IMR-90 (cell line): ENCODE results near the gene TIFAB. TPM values are rescaled to one million over a fixed set of nuclear protein-coding genes. Genes with fewer than 3 reads are reported as not detected.

Source experiments
- ATAC-seq: fragments of 200-7000 bp; cut with Tn5 transposase; 2 replicates; pipeline ENCODE4 v1.9.1; 2020; ENCODE audit warnings: low read depth, mild to moderate bottlenecking, moderate library complexity
- BruUV-seq: library from RNA; stranded (reverse); fragments of 400-500 nt; replicated peaks from 2 replicates; lab custom pipeline; 2021; lab: Mats Ljungman, UMichigan
- CTCF ChIA-PET: fragments of 300-600 bp; formaldehyde crosslinking; extraction: SDS; loops from one replicate; lab custom pipeline; 2021; ENCODE audit warnings: antibody characterized with exemption; lab: Yijun Ruan, JAX
- POLR2A ChIA-PET: fragments of 300-600 bp; sonication (Branson Sonifier 250); formaldehyde crosslinking; loops from one replicate; lab custom pipeline; 2022; ENCODE audit warnings: antibody characterized with exemption; ENCODE audit not compliant: unreplicated experiment; lab: Charles Lee
- DNase-seq: peaks from one replicate; pipeline ENCODE4 v3.0.0; 2013
- H2AFZ ChIP-seq: replicated peaks from 2 replicates; pipeline ENCODE3; 2013; ENCODE audit warnings: low read length, mild to moderate bottlenecking; ENCODE audit not compliant: poor library complexity
- H2AK5ac ChIP-seq: 2 replicates; pipeline ENCODE4 v1.6.1; 2013; ENCODE audit warnings: low read depth, low read length, inconsistent platforms
- H2AK9ac ChIP-seq: replicated peaks from 2 replicates; pipeline ENCODE3; 2013; ENCODE audit warnings: mild to moderate bottlenecking, low read depth, low read length, moderate library complexity; ENCODE audit not compliant: poor library complexity
- H2BK120ac ChIP-seq: 2 replicates; pipeline ENCODE4 v1.6.1; 2013; ENCODE audit warnings: low read depth, low read length, inconsistent platforms
- H2BK15ac ChIP-seq: 3 replicates; pipeline ENCODE4 v1.6.1; 2013; ENCODE audit warnings: low read depth, low read length, inconsistent platforms
- H2BK20ac ChIP-seq: 2 replicates; pipeline ENCODE4 v1.6.1; 2013; ENCODE audit warnings: low read depth, mild to moderate bottlenecking, inconsistent platforms, low read length, moderate library complexity
- H2BK5ac ChIP-seq: 2 replicates; pipeline ENCODE4 v1.6.1; 2013; ENCODE audit warnings: mild to moderate bottlenecking, low read depth, low read length, inconsistent platforms; ENCODE audit not compliant: poor library complexity, severe bottlenecking
- H3K14ac ChIP-seq: replicated peaks from 2 replicates; pipeline ENCODE4 v1.6.1; 2013; ENCODE audit warnings: low read depth, low read length, inconsistent platforms
- H3K18ac ChIP-seq: 2 replicates; pipeline ENCODE4 v1.6.1; 2013; ENCODE audit warnings: low read depth, low read length, control low read depth
- H3K23ac ChIP-seq: 2 replicates; pipeline ENCODE4 v1.6.1; 2013; ENCODE audit warnings: low read depth, low read length, inconsistent platforms
- H3K27ac ChIP-seq: 2 replicates; pipeline ENCODE4 v1.5.1; 2013; ENCODE audit warnings: mild to moderate bottlenecking, control low read depth, low read length; ENCODE audit not compliant: insufficient read depth
- H3K27me3 ChIP-seq: 2 replicates; pipeline ENCODE4 v1.6.1; 2013; ENCODE audit warnings: low read length; ENCODE audit not compliant: control insufficient read depth, insufficient read depth
- H3K36me3 ChIP-seq: 2 replicates; pipeline ENCODE4 v1.6.1; 2013; ENCODE audit warnings: low read length, mixed read lengths; ENCODE audit not compliant: control insufficient read depth, insufficient read depth
- H3K4ac ChIP-seq: 2 replicates; pipeline ENCODE4 v1.6.1; 2013; ENCODE audit warnings: low read depth, low read length, inconsistent platforms
- H3K4me1 ChIP-seq: 2 replicates; pipeline ENCODE4 v1.6.1; 2013; ENCODE audit warnings: low read length, mixed read lengths; ENCODE audit not compliant: control insufficient read depth, insufficient read depth
- H3K4me2 ChIP-seq: 2 replicates; pipeline ENCODE4 v1.6.1; 2013; ENCODE audit warnings: low read depth, mild to moderate bottlenecking, control low read depth, low read length, moderate library complexity
- H3K4me3 ChIP-seq: 2 replicates; pipeline ENCODE4 v1.5.1; 2013; ENCODE audit warnings: low read depth, mild to moderate bottlenecking, control low read depth, low read length, moderate library complexity; ENCODE audit not compliant: insufficient read depth
- H3K56ac ChIP-seq: 2 replicates; pipeline ENCODE4 v1.6.1; 2013; ENCODE audit warnings: low read length, inconsistent platforms; ENCODE audit not compliant: insufficient read depth; ENCODE audit errors: extremely low read depth
- H3K79me1 ChIP-seq, 2 experiments: 2 replicates each; pipeline ENCODE4 v1.6.1; 2013; ENCODE audit warnings: low read length in 2 of 2, inconsistent platforms in 1 of 2, low read depth in 1 of 2
- H3K9ac ChIP-seq: 2 replicates; pipeline ENCODE4 v1.6.1; 2013; ENCODE audit warnings: low read depth, low read length, control low read depth
- H3K9me1 ChIP-seq: 2 replicates; pipeline ENCODE4 v1.6.1; 2013; ENCODE audit warnings: low read length, inconsistent platforms; ENCODE audit not compliant: insufficient read depth
- H3K9me3 ChIP-seq: 2 replicates; pipeline ENCODE4 v1.6.1; 2013; ENCODE audit warnings: low read length; ENCODE audit not compliant: control insufficient read depth, insufficient read depth
- H4K20me1 ChIP-seq: 2 replicates; pipeline ENCODE4 v1.6.1; 2013; ENCODE audit warnings: low read length, inconsistent platforms; ENCODE audit not compliant: insufficient read depth
- H4K5ac ChIP-seq: 2 replicates; pipeline ENCODE4 v1.6.1; 2013; ENCODE audit warnings: mild to moderate bottlenecking, low read depth, low read length, control low read depth
- H4K8ac ChIP-seq, 2 experiments: 2 replicates each; pipeline ENCODE4 v1.6.1; 2013; ENCODE audit warnings: low read depth in 2 of 2, low read length in 2 of 2, control low read depth in 1 of 2, inconsistent platforms in 1 of 2
- H4K91ac ChIP-seq: 2 replicates; pipeline ENCODE4 v1.6.1; 2013; ENCODE audit warnings: low read depth, low read length, inconsistent platforms; ENCODE audit not compliant: insufficient read depth
- BHLHE40 ChIP-seq: fragments of 150-350 bp; IDR thresholded peaks from 2 replicates; pipeline ENCODE4 v1.6.1; 2016; ENCODE audit warnings: mild to moderate bottlenecking, low read depth, low read length
- CEBPB ChIP-seq: IDR thresholded peaks from 2 replicates; pipeline ENCODE4 v1.6.1; 2012; ENCODE audit warnings: low read depth, low read length, improper control_type of control experiment
- CHD1 ChIP-seq: IDR thresholded peaks from 2 replicates; pipeline ENCODE4 v1.6.1; 2012; ENCODE audit warnings: low read depth, low read length, improper control_type of control experiment
- ELK1 ChIP-seq: fragments of 150-350 bp; IDR thresholded peaks from 2 replicates; pipeline ENCODE4 v1.6.1; 2016; ENCODE audit warnings: low read depth, mild to moderate bottlenecking, low read length, moderate library complexity, borderline replicate concordance
- FOS ChIP-seq: fragments of 150-350 bp; IDR thresholded peaks from 2 replicates; pipeline ENCODE4 v1.6.1; 2016; ENCODE audit warnings: low read depth, low read length
- MAFK ChIP-seq: IDR thresholded peaks from 2 replicates; pipeline ENCODE4 v1.6.1; 2012; ENCODE audit warnings: low read depth, low read length, improper control_type of control experiment
- MAZ ChIP-seq: IDR thresholded peaks from 2 replicates; pipeline ENCODE4 v1.6.1; 2012; ENCODE audit warnings: low read depth, mild to moderate bottlenecking, low read length, improper control_type of control experiment, moderate library complexity, borderline replicate concordance
- MXI1 ChIP-seq: IDR thresholded peaks from 2 replicates; pipeline ENCODE4 v1.6.1; 2012; ENCODE audit warnings: low read depth, mild to moderate bottlenecking, low read length, moderate library complexity, borderline replicate concordance
- NFE2L2 ChIP-seq: fragments of 150-350 bp; IDR thresholded peaks from 2 replicates; pipeline ENCODE4 v1.6.1; 2016; ENCODE audit warnings: low read depth, mild to moderate bottlenecking, low read length
- POLR2A ChIP-seq: IDR thresholded peaks from 2 replicates; pipeline ENCODE4 v1.6.1; 2012; ENCODE audit warnings: mild to moderate bottlenecking, low read depth, low read length
- RCOR1 ChIP-seq: IDR thresholded peaks from 2 replicates; pipeline ENCODE4 v1.6.1; 2012; ENCODE audit warnings: mild to moderate bottlenecking, low read length, improper control_type of control experiment; ENCODE audit not compliant: insufficient replicate concordance
- RFX5 ChIP-seq: IDR thresholded peaks from 2 replicates; pipeline ENCODE4 v1.8.0; 2012; ENCODE audit warnings: low read depth, mild to moderate bottlenecking, low read length, moderate library complexity
- USF2 ChIP-seq: fragments of 150-350 bp; IDR thresholded peaks from 2 replicates; pipeline ENCODE4 v1.6.1; 2017; ENCODE audit warnings: mild to moderate bottlenecking, antibody characterized with exemption, low read length, low read depth
- WGBS, 2 experiments: methylation state at CpG; one replicate each; pipeline versions ENCODE4 v1.1.5 to v1.1.7; 2013; ENCODE audit warnings: missing lambda C conversion rate in 2 of 2; ENCODE audit not compliant: insufficient read length in 1 of 2; ENCODE audit errors: extremely low coverage in 2 of 2; 5-methylcytosine and 5-hydroxymethylcytosine counted together
- dilution Hi-C: fragments of 300-500 bp; cut with HindIII; formaldehyde crosslinking; loops from one replicate; pipeline ENCODE4 v1.14.3; 2018; ENCODE audit warnings: low sequenced_read_pairs; ENCODE audit not compliant: unreplicated experiment
- in situ Hi-C: fragments of 300-500 bp; cut with MboI; formaldehyde crosslinking; loops from 3 replicates; pipeline ENCODE4 v1.14.3; 2019; ENCODE audit warnings: low sequenced_read_pairs, inconsistent platforms, mixed read lengths
- intact Hi-C: fragments of 100-400 bp; cut with micrococcal nuclease; formaldehyde crosslinking; loops from 2 replicates; pipeline ENCODE4 v1.10.0; 2022
- polyA plus RNA-seq, 3 experiments: library from polyadenylated mRNA; depleted of rRNA; stranded (reverse); fragments of >200 nt; gene quantifications; 2 replicates each; pipeline ENCODE4 v1.2.3, GENCODE V29; 2012; ENCODE audit warnings: low replicate concordance in 1 of 3
- total RNA-seq: library from RNA; depleted of rRNA; stranded (reverse); fragments of >200 nt; gene quantifications from 2 replicates; pipeline ENCODE4 v1.2.3, GENCODE V29; 2012
- TF ChIP-seq, protein P1 (sequence below): conservative IDR thresholded peaks from 2 replicates; pipeline ENCODE4 v1.5.1; 2012; ENCODE audit warnings: mild to moderate bottlenecking, low read depth, low read length, improper control_type of control experiment

TIFAB gene
- total and polyA plus RNA-seq, 2 of the 4 experiments (the other 2 are of a cell fraction), result not detected

DNA sequence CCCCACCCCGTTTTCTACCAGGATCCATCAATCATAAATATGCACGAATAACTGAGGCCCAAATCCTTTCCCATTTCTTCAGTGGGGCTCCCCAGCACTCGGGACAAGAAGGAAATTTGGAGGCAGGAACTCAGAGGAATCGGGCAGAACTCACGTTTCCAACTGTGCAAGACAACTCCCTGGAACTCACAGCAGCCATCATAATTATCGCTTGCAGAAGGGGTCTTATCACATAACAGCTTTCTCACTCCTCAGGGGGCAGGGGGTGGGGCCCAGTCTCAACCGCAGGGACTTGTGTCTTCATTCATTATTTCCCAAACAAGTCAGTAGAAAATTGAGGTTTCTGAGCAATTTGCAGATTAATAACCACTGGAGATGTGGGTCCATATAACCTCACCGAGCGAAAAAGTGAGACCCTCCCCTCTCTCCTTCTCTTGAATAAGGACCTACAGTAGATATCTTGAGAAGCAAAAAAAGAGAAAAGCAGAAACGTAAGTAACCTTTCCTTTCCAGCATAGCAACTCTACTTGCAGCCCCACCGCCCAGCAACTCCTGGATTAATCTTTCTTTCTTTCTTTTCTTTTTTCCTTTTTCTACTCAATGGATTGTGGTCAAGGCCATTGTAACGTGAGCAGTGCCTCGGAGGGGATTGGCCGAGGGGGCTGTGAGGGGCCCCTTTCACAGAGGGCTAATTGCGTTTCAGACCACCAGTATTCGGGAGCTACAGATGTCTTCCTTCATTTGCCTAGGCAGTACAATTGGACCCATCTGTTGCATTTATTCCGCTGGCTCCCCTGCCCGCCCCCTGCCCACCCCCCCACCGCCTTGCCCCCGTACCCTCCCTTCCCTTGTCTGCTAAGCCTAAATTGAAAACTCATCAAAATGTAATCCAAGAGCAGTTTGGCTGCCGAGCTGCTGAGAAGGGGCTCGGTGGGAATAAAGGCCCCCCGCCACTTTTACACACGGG is 24.7 kb upstream of the TIFAB start:
- no peak overlapping the region for H2BK5ac ChIP-seq
- no peak overlapping the region for H3K27ac ChIP-seq
- no peak overlapping the region for H2AK5ac ChIP-seq
- TF ChIP-seq NFE2L2, result no peak
- TF ChIP-seq MXI1, result no peak
- TF ChIP-seq, protein P1, sequence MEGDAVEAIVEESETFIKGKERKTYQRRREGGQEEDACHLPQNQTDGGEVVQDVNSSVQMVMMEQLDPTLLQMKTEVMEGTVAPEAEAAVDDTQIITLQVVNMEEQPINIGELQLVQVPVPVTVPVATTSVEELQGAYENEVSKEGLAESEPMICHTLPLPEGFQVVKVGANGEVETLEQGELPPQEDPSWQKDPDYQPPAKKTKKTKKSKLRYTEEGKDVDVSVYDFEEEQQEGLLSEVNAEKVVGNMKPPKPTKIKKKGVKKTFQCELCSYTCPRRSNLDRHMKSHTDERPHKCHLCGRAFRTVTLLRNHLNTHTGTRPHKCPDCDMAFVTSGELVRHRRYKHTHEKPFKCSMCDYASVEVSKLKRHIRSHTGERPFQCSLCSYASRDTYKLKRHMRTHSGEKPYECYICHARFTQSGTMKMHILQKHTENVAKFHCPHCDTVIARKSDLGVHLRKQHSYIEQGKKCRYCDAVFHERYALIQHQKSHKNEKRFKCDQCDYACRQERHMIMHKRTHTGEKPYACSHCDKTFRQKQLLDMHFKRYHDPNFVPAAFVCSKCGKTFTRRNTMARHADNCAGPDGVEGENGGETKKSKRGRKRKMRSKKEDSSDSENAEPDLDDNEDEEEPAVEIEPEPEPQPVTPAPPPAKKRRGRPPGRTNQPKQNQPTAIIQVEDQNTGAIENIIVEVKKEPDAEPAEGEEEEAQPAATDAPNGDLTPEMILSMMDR, result no peak
- TF ChIP-seq RFX5, result no peak
- no peak for TF ChIP-seq USF2
- no peak for TF ChIP-seq RCOR1
- no peak for TF ChIP-seq CHD1
- no peak for TF ChIP-seq POLR2A
- TF ChIP-seq FOS, result no peak
- no peak for TF ChIP-seq MAFK
- no peak for TF ChIP-seq MAZ
- TF ChIP-seq BHLHE40, result no peak
- no peak for TF ChIP-seq ELK1
- no peak for TF ChIP-seq CEBPB
- no peak overlapping the region for H3K14ac ChIP-seq
- H2BK20ac ChIP-seq, result no peak overlapping the region
- no peak overlapping the region for H2BK15ac ChIP-seq
- H3K4ac ChIP-seq, result no peak overlapping the region
- no peak overlapping the region for H3K4me3 ChIP-seq
- H3K23ac ChIP-seq, result no peak overlapping the region
- no peak overlapping the region for H2AK9ac ChIP-seq
- in situ Hi-C loops (no loop called here), dilution Hi-C loops (no loop called here), intact Hi-C loops (no loop called here)
- DNase-seq, result no peak
- no peak overlapping the region for H3K56ac ChIP-seq
- CTCF ChIA-PET, result interaction anchor here (1.9 kb wide), 1 partner anchor 75 kb away, joined by 4 read pairs; no protein-coding TSS in a partner anchor
- no peak overlapping the region for H4K8ac ChIP-seq
- H3K9ac ChIP-seq, result no peak overlapping the region
- no peaks in the 10 kb centered on the region for H3K79me1 ChIP-seq
- no CpG with 5 or more reads among the region's 24 CpGs for WGBS, 2 experiments
- H4K91ac ChIP-seq, result no peak overlapping the region
- no TSS peak for BruUV-seq
- no peak for ATAC-seq
- H3K9me1 ChIP-seq, result peaks cover 2% of the 10 kb centered on the region; the same call in 1 of the 2 replicates
- no peak overlapping the region for H3K18ac ChIP-seq
- H3K4me2 ChIP-seq, result no peak overlapping the region
- no peaks in the 10 kb centered on the region; the same call in 1 of the 2 replicates for H3K9me3 ChIP-seq
- no peak overlapping the region for H2AFZ ChIP-seq
- no peaks in the 10 kb centered on the region; the same call in 1 of the 2 replicates for H4K20me1 ChIP-seq
- no peaks in the 10 kb centered on the region for H3K4me1 ChIP-seq
- no peak overlapping the region for H4K5ac ChIP-seq
- H2BK120ac ChIP-seq, result no peak overlapping the region
- POLR2A ChIA-PET, result no interaction called here
- no peaks in the 10 kb centered on the region for H3K36me3 ChIP-seq
- peaks cover 70% of the 10 kb centered on the region for H3K27me3 ChIP-seq
